NOMO-1 treated with dmso at 0.1 percent for 144 hours (cell line): ENCODE data around the gene TRABD2B.

Experiments
- DNase-seq: peaks from one replicate; lab custom pipeline; 2025; ENCODE audit not compliant: unreplicated experiment; lab: John Stamatoyannopoulos, UW

TRABD2B gene

GRCh38 chr1:47855230-47855629 is 142.0 kb downstream of the TRABD2B start:
- DNase-seq, result no peak

GRCh38 chr1:47854552-47855144 is 142.5 kb downstream of the TRABD2B start:
- DNase-seq, result no peak

GRCh38 chr1:47853852-47854251 is 143.3 kb downstream of the TRABD2B start:
- no peak for DNase-seq

- DNase-seq, result no peak
Observed at GRCh38 chr1:47853059-47853458, 144.1 kb downstream of the TRABD2B start.

GRCh38 chr1:47852006-47852718 is 145.0 kb downstream of the TRABD2B start:
- DNase-seq, result no peak

- no peak for DNase-seq
Observed at GRCh38 chr1:47850451-47850850, 146.7 kb downstream of the TRABD2B start.

- DNase-seq, result no peak
Observed at GRCh38 chr1:47849591-47850261, 147.5 kb downstream of the TRABD2B start.

GRCh38 chr1:47849005-47849521 is 148.1 kb downstream of the TRABD2B start:
- DNase-seq, result no peak

GRCh38 chr1:47847763-47848162 is 149.4 kb downstream of the TRABD2B start:
- DNase-seq, result no peak

- DNase-seq, result no peak
Observed at GRCh38 chr1:47844558-47844955, 152.6 kb downstream of the TRABD2B start.

GRCh38 chr1:47843781-47844557 is 153.2 kb downstream of the TRABD2B start:
- DNase-seq, result no peak

GRCh38 chr1:47843059-47843458 is 154.1 kb downstream of the TRABD2B start:
- DNase-seq, result no peak

- DNase-seq, result no peak
Observed at GRCh38 chr1:47842228-47842919, 154.8 kb downstream of the TRABD2B start.

- DNase-seq, result no peak
Observed at GRCh38 chr1:47841356-47841755, 155.8 kb downstream of the TRABD2B start.

- no peak for DNase-seq
Observed at GRCh38 chr1:47840393-47841190, 156.6 kb downstream of the TRABD2B start.

GRCh38 chr1:47839433-47839760 is 157.8 kb downstream of the TRABD2B start:
- DNase-seq, result no peak

- no peak for DNase-seq
Observed at GRCh38 chr1:47838562-47839432, 158.4 kb downstream of the TRABD2B start.

GRCh38 chr1:47837866-47838561 is 159.2 kb downstream of the TRABD2B start:
- no peak for DNase-seq
